GM12892 (cell line): ENCODE measurements around the gene MAN1A1.

ENCODE experiments used
- POLR2A ChIP-seq: IDR thresholded peaks from 2 replicates; pipeline ENCODE4 v1.6.1; 2011; ENCODE audit warnings: low read depth, low read length, control low read depth
- POLR2AphosphoS5 ChIP-seq: IDR thresholded peaks from 2 replicates; pipeline ENCODE4 v1.6.1; 2011; ENCODE audit warnings: low read depth, low read length, control low read depth
- TAF1 ChIP-seq: IDR thresholded peaks from 2 replicates; pipeline ENCODE4 v1.6.1; 2011; ENCODE audit warnings: low read depth, mild to moderate bottlenecking, control low read depth, low read length, borderline replicate concordance

- TF ChIP-seq TAF1 (no peak), POLR2AphosphoS5 (no peak), POLR2A (no peak)
Observed at GRCh38 chr6:119142637-119143036, 206.9 kb downstream of the MAN1A1 start.
